NCI-H2029 treated with DMSO at 0.1 percent for 48 hours (cell line): ENCODE measurements around the gene SLC16A10.
"Not testable (repeated sequence)": the region's sequence is repeated elsewhere in the genome, so short reads cannot be mapped to it uniquely, and the experiment has no call there.

Experiments used
- DNase-seq: peaks from one replicate; lab custom pipeline; 2025; lab: John Stamatoyannopoulos, UW

The SLC16A10 gene

GRCh38 chr6:111184827-111185532 lies 97.7 kb downstream of the SLC16A10 start:
- no peak for DNase-seq

GRCh38 chr6:111185954-111186353 lies 98.7 kb downstream of the SLC16A10 start:
- no peak for DNase-seq

- DNase-seq = no peak
These were observed 100.6 kb downstream of the SLC16A10 start for GRCh38 chr6:111187874-111188273.

- DNase-seq = not testable (repeated sequence)
These were observed 102.4 kb downstream of the SLC16A10 start for GRCh38 chr6:111189666-111190210.

GRCh38 chr6:111190637-111191036 lies 103.3 kb downstream of the SLC16A10 start:
- no peak for DNase-seq

GRCh38 chr6:111191136-111191535 lies 103.8 kb downstream of the SLC16A10 start:
- not testable (repeated sequence) for DNase-seq

- no peak for DNase-seq
These were observed 105.7 kb downstream of the SLC16A10 start for GRCh38 chr6:111192911-111193555.

- DNase-seq = no peak
These were observed 108.4 kb downstream of the SLC16A10 start for GRCh38 chr6:111195656-111196055.

- no peak for DNase-seq
These were observed 111.5 kb downstream of the SLC16A10 start for GRCh38 chr6:111198841-111199240.

- no peak for DNase-seq
These were observed 112.6 kb downstream of the SLC16A10 start for GRCh38 chr6:111199935-111200334.

GRCh38 chr6:111200350-111201243 lies 113.3 kb downstream of the SLC16A10 start:
- DNase-seq = no peak

- DNase-seq = no peak
These were observed 113.9 kb downstream of the SLC16A10 start for GRCh38 chr6:111201244-111201554.

GRCh38 chr6:111201764-111202163 lies 114.5 kb downstream of the SLC16A10 start:
- DNase-seq = no peak

GRCh38 chr6:111203539-111203938 lies 116.2 kb downstream of the SLC16A10 start:
- not testable (repeated sequence) for DNase-seq

- no peak for DNase-seq
These were observed 117.0 kb downstream of the SLC16A10 start for GRCh38 chr6:111204305-111204704.

GRCh38 chr6:111204881-111205280 lies 117.6 kb downstream of the SLC16A10 start:
- no peak for DNase-seq

- no peak for DNase-seq
These were observed 118.2 kb downstream of the SLC16A10 start for GRCh38 chr6:111205502-111205901.

GRCh38 chr6:111207141-111207858 lies 120.0 kb downstream of the SLC16A10 start:
- no peak for DNase-seq

GRCh38 chr6:111208933-111209332 lies 121.6 kb downstream of the SLC16A10 start:
- no peak for DNase-seq

GRCh38 chr6:111210194-111210728 lies 123.0 kb downstream of the SLC16A10 start:
- DNase-seq = peak; percentile 59

- no peak for DNase-seq
These were observed 124.2 kb downstream of the SLC16A10 start for GRCh38 chr6:111211411-111212030.
